Ramos (cell line): ENCODE data around the gene BOLL.
"Not testable (repeated sequence)": the region's sequence is repeated elsewhere in the genome, so short reads cannot be mapped to it uniquely, and the experiment has no call there.

Experiments used
- in situ Hi-C: fragments of 300-500 bp; cut with MboI; formaldehyde crosslinking; loops from one replicate; pipeline ENCODE4 v1.14.3; 2022; ENCODE audit warnings: low sequenced_read_pairs; ENCODE audit not compliant: unreplicated experiment

The BOLL gene

GRCh38 chr2:197708331-197708730 lies 76.8 kb downstream of the BOLL start:
- in situ Hi-C loops, result no loop called here

- in situ Hi-C loops, result no loop called here
Measured at GRCh38 chr2:197707316-197708213, 77.6 kb downstream of the BOLL start.

DNA sequence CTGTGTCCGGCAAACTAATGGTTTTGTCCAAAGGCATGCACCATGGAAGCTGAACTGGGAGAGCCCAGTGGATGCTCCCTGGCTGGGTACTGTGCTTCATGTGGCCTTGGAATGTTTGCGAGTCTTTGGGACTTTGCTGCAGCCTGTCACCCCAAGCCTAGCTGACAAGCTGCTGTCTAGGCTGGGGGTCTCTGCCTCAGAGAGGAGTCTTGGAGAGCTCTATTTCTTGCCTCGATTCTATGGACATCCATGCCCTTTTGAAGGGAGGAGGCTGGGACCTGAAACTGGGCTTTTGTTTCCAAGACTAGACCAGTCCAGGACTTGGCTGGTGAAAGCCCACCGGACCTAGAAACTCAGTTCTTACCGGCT lies 78.3 kb downstream of the BOLL start:
- in situ Hi-C loops, result no loop called here

DNA sequence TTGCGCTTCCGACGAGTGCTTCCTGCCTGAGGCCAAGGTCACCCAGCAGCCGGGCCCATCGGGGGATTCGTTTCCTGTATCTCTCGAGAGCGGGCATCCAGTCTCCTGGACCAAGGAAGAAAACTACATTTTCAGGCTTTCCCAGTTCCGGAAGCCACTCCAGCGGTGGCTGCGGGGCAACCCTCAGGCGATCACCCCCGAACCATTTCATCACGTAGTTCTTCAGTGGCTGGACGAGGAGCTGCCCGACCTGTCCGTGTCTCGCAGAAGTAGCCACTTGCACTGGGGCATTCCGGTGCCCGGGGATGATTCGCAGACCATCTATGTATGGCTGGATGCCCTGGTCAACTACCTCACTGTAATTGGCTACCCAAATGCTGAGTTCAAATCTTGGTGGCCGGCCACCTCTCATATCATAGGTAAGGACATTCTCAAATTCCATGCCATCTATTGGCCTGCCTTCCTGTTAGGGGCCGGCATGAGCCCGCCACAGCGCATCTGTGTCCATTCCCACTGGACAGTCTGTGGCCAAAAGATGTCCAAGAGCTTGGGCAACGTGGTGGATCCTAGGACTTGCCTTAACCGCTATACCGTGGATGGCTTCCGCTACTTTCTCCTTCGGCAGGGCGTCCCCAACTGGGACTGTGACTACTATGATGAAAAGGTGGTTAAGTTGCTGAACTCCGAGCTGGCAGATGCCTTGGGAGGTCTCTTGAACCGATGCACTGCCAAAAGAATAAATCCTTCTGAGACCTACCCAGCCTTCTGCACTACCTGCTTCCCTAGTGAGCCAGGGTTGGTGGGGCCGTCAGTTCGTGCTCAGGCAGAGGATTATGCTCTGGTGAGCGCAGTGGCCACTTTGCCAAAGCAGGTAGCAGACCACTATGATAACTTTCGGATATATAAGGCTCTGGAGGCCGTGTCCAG lies 78.9 kb downstream of the BOLL start:
- in situ Hi-C loops, result no loop called here

GRCh38 chr2:197705121-197705911 lies 79.8 kb downstream of the BOLL start, which contains the start of gene MARS2:
MARS2 (plus strand) TSS chr2:197705369; CDS start chr2:197705406, 37 bp downstream.
- in situ Hi-C loops, result no loop called here

DNA sequence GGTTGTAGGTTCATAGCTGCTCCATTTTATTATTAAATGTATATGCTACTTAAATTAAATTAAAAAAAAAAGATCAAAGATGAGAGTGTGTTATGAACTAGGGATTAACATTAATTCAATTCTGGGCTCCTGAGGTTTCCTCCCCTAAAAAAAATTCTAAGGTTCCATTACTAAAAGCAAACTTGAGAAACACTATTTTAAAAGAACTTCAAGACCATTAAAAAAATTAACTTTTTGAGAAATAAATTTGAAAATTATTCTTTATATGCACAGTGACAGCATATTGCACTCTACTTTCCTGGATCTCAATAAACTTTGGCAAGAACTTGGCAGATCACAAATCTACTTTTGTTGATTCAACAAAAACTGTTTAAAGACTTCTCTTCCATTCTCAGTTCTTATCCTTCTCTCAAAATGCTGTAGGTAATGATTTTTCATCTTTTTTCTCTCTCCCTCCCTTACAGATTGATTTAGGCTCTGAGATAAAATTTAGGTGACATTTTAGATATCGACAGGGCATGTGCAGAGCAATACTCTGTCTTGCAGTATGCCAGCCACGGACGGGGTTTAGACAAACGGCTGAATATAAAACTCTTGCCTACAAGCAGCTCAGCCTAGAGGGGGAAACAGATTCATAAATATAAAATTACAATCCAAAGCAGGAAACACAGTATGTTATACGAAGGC lies 80.5 kb downstream of the BOLL start:
- in situ Hi-C loops, result no loop called here

DNA sequence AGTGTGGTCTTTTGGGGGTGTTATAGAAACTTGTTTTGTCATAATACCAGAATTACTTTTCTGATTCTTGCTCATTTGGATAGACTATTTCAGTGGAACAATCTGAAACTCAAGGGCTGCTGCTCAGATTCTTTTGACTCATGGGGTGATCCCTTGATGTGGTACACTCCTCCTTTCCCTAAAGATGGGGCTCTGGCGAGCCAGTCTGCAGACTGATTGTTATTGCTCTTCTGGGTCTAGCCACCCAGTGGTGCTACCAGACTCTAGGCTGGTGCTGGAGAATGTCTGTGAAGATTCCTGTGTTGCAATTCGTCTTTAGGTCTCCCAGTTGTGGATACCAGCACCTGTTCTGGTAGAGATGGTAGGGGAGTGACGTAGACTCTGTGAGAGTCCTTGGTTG lies 84.2 kb downstream of the BOLL start:
- in situ Hi-C loops, result no loop called here

- in situ Hi-C loops, result not testable (repeated sequence)
Measured at GRCh38 chr2:197699724-197700123, 85.4 kb downstream of the BOLL start.

- in situ Hi-C loops, result not testable (repeated sequence)
Measured at GRCh38 chr2:197696571-197696970, 88.5 kb downstream of the BOLL start.

- in situ Hi-C loops, result not testable (repeated sequence)
Measured at GRCh38 chr2:197695971-197696370, 89.1 kb downstream of the BOLL start.

DNA sequence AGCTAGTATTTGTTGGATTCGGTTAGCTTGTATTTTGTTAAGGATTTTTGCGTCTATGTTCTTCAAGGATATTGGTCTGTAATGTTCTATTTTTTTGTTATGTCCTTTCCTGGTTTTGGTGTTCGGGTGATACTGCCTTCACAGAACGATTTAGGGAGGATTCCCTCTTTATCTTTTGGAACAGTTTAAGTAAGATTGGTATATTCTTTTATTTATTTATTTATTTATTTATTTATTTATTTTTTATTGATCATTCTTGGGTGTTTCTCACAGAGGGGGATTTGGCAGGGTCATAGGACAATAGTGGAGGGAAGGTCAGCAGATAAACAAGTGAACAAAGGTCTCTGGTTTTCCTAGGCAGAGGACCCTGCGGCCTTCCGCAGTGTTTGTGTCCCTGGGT lies 89.9 kb downstream of the BOLL start:
- in situ Hi-C loops, result not testable (repeated sequence)

DNA sequence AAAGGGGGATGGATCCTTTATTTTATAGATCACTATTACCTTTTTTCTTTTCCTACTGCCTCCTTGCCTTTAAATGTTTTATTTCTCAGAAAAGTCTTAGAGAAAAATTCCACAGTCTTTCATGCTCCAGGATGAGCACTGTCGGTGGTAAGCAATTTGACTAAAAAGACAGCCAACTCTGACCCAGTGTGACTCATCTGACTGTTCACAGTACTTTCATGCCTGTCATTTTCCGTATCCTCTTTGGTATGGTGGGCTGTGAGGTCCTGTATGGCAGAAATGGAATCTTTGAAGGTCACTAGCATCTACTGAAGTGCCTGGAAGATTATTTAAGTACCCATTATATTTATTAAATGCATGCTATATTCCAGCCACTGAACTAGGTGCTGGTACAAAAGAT lies 107.6 kb downstream of the BOLL start:
- in situ Hi-C loops, result no loop called here

GRCh38 chr2:197677056-197677455 lies 108.1 kb downstream of the BOLL start:
- in situ Hi-C loops, result no loop called here
